Sigmoid colon (tissue), 4 donors: ENCODE data around the gene AKAP7.

Source experiments
- EP300 ChIP-seq, 4 donors: sonication (generic); formaldehyde crosslinking; IDR thresholded peaks; one replicate each; pipeline ENCODE4 v1.6.1; 2017; ENCODE audit warnings: antibody characterized with exemption in 4 of 4
- POLR2A ChIP-seq, 2 donors: fragments of 450-650 bp; IDR thresholded peaks; one replicate each; pipeline ENCODE4 v1.6.1; 2016; ENCODE audit warnings: antibody characterized with exemption in 2 of 2, mild to moderate bottlenecking in 2 of 2, moderate library complexity in 2 of 2
- POLR2AphosphoS5 ChIP-seq, 4 donors: sonication (generic); formaldehyde crosslinking; IDR thresholded peaks; one replicate each; pipeline ENCODE4 v1.6.1; 2017; ENCODE audit warnings: antibody characterized with exemption in 4 of 4
- TF ChIP-seq, protein P1 (sequence below), 4 experiments: fragments of 450-650 bp in 3 of 4; fragments of 200-600 bp in 1 of 4; IDR thresholded peaks; one replicate each; pipeline ENCODE4 v1.5.1; 2016 to 2019; ENCODE audit warnings: antibody characterized with exemption in 4 of 4, mild to moderate bottlenecking in 3 of 4, moderate library complexity in 2 of 4

DNA sequence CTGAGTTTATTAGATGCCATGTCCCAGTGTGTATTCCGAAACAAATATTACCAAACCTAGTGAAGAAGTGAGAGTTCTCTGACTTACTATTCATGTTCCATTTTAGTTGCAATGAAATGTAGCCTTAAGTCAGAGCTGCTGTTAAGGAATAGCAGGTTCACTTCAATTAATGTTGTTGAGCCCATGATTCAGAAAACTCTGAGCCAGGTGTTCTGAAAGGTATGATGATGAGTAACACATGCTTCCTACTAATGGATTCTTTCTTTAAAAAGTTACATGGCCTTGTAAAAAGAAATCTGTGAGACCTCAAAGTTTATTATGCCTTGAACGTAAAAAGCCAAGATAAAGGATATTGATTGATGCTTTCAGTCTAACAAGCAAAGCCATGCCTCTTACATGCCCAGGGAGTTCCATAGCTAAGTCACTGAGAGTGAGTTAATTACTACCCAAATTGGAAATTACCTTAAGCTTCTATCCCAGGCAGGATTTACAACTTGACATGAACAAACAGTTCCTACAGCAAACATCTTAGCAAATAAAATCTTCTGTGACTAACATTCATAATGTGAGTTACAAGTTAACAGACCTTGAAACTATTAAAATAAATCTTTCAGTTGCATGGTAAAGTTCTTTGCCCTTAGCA lies 122.9 kb downstream of the AKAP7 start:
- TF ChIP-seq, protein P1, sequence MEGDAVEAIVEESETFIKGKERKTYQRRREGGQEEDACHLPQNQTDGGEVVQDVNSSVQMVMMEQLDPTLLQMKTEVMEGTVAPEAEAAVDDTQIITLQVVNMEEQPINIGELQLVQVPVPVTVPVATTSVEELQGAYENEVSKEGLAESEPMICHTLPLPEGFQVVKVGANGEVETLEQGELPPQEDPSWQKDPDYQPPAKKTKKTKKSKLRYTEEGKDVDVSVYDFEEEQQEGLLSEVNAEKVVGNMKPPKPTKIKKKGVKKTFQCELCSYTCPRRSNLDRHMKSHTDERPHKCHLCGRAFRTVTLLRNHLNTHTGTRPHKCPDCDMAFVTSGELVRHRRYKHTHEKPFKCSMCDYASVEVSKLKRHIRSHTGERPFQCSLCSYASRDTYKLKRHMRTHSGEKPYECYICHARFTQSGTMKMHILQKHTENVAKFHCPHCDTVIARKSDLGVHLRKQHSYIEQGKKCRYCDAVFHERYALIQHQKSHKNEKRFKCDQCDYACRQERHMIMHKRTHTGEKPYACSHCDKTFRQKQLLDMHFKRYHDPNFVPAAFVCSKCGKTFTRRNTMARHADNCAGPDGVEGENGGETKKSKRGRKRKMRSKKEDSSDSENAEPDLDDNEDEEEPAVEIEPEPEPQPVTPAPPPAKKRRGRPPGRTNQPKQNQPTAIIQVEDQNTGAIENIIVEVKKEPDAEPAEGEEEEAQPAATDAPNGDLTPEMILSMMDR (IDR thresholded peaks at IDR 0.05) = no peak
- no peak for TF ChIP-seq EP300 (IDR thresholded peaks at IDR 0.05)
- TF ChIP-seq POLR2A (IDR thresholded peaks at IDR 0.05) = no peak
- TF ChIP-seq POLR2AphosphoS5 (IDR thresholded peaks at IDR 0.05) = no peak
